Endodermal cell (in vitro differentiated cells): ENCODE measurements around the gene PRSS21. TPM values are rescaled to one million over a fixed set of nuclear protein-coding genes. Genes with fewer than 3 reads are reported as not detected.

Experiments
- DNase-seq: peaks from one replicate; pipeline ENCODE4 v3.0.0-alpha.2; 2017
- H3K27ac ChIP-seq: 2 replicates; pipeline ENCODE4 v1.5.1; 2013; ENCODE audit warnings: mild to moderate bottlenecking, low read depth, low read length, moderate library complexity
- H3K27me3 ChIP-seq: 2 replicates; pipeline ENCODE4 v1.6.1; 2013; ENCODE audit warnings: mild to moderate bottlenecking, low read length, moderate library complexity; ENCODE audit not compliant: insufficient read depth, control insufficient read depth, poor library complexity, severe bottlenecking
- H3K36me3 ChIP-seq: 2 replicates; pipeline ENCODE4 v1.7.0; 2013; ENCODE audit warnings: mild to moderate bottlenecking, low read length, moderate library complexity; ENCODE audit not compliant: control insufficient read depth, insufficient read depth
- H3K4me1 ChIP-seq: one replicate; pipeline ENCODE4 v1.7.0; 2013; ENCODE audit warnings: low read length; ENCODE audit not compliant: control insufficient read depth, insufficient read depth
- H3K4me3 ChIP-seq: 2 replicates; pipeline ENCODE4 v1.5.1; 2013; ENCODE audit warnings: mild to moderate bottlenecking, low read length, moderate library complexity
- H3K9ac ChIP-seq: 2 replicates; pipeline ENCODE4 v1.6.1; 2013; ENCODE audit warnings: mild to moderate bottlenecking, low read length, moderate library complexity; ENCODE audit not compliant: poor library complexity, severe bottlenecking; ENCODE audit errors: extremely low read depth
- H3K9me3 ChIP-seq: 2 replicates; pipeline ENCODE4 v1.6.1; 2013; ENCODE audit warnings: mild to moderate bottlenecking, low read length, moderate library complexity; ENCODE audit not compliant: control insufficient read depth
- H3K27ac Mint-ChIP-seq: 2 replicates; pipeline ENCODE4 v1.8.0; 2020; ENCODE audit warnings: mixed read lengths
- H3K27me3 Mint-ChIP-seq: 2 replicates; pipeline ENCODE4 v1.8.0; 2021; ENCODE audit warnings: mild to moderate bottlenecking, mixed read lengths; ENCODE audit not compliant: insufficient read depth
- H3K36me3 Mint-ChIP-seq: 2 replicates; pipeline ENCODE4 v1.8.0; 2020; ENCODE audit warnings: low read depth, mixed read lengths
- H3K4me1 Mint-ChIP-seq: 2 replicates; pipeline ENCODE4 v1.8.0; 2020; ENCODE audit warnings: mixed read lengths
- H3K4me3 Mint-ChIP-seq: 2 replicates; pipeline ENCODE4 v1.8.0; 2020; ENCODE audit warnings: mild to moderate bottlenecking, moderate library complexity, mixed read lengths
- H3K9me3 Mint-ChIP-seq: 2 replicates; pipeline ENCODE4 v1.8.0; 2020; ENCODE audit warnings: mild to moderate bottlenecking, mixed read lengths
- CTCF ChIP-seq: fragments of 200-600 bp; sonication (generic); conservative IDR thresholded peaks from 2 replicates; pipeline ENCODE4 v1.5.0; 2021; ENCODE audit warnings: antibody characterized with exemption, mild to moderate bottlenecking
- WGBS, 2 experiments: methylation state at CpG; one replicate each; pipeline versions ENCODE4 v1.1.5 to v1.1.7; 2013; ENCODE audit warnings: missing lambda C conversion rate in 2 of 2, mixed read lengths in 1 of 2; ENCODE audit not compliant: insufficient coverage in 1 of 2, insufficient read length in 1 of 2; 5-methylcytosine and 5-hydroxymethylcytosine counted together
- total RNA-seq, 2 donors: library from RNA; stranded (reverse); fragmentation: NEBNext Ultra II Directional in 1 of 2; extraction: Animal tissue kit (Norgen Biotek cat#: 25700) in 1 of 2; gene quantifications; 2 replicates in 1 of 2; 3 replicates in 1 of 2; pipeline ENCODE4 v1.2.1, GENCODE V29; 2021

PRSS21 gene
- total RNA-seq, 2 donors from 2014 or later: not detected

- Histone ChIP-seq H3K36me3 (no peaks in the 10 kb centered on the region), H3K9me3 (no peaks in the 10 kb centered on the region), H3K4me3 (no peak overlapping the region), H3K27ac (no peak overlapping the region), H3K9ac (no peak overlapping the region), H3K4me1 (peaks cover 4% of the 10 kb centered on the region), H3K27me3 (no peaks in the 10 kb centered on the region)
- no peak for TF ChIP-seq CTCF
- no peak overlapping the region for H3K27ac Mint-ChIP-seq
- H3K27me3 Mint-ChIP-seq: no peaks in the 10 kb centered on the region
- no peak overlapping the region for H3K4me3 Mint-ChIP-seq
- no peaks in the 10 kb centered on the region for H3K36me3 Mint-ChIP-seq
- peaks cover 9% of the 10 kb centered on the region for H3K4me1 Mint-ChIP-seq
- DNase-seq: no peak
- no peaks in the 10 kb centered on the region for H3K9me3 Mint-ChIP-seq
- WGBS, 2 experiments: 83 to 90% methylated on average over 13 to 15 of the region's 15 CpGs
These were observed 14.2 kb downstream of the PRSS21 start for GRCh38 chr16:2831203-2831602.

- Histone ChIP-seq H3K9ac (no peak overlapping the region), H3K4me1 (peaks cover 6% of the 10 kb centered on the region), H3K9me3 (no peaks in the 10 kb centered on the region), H3K36me3 (no peaks in the 10 kb centered on the region), H3K27ac (no peak overlapping the region), H3K27me3 (no peaks in the 10 kb centered on the region), H3K4me3 (no peak overlapping the region)
- Mint-ChIP-seq H3K4me1 (peaks cover 9% of the 10 kb centered on the region), H3K36me3 (no peaks in the 10 kb centered on the region), H3K9me3 (no peaks in the 10 kb centered on the region), H3K4me3 (no peak overlapping the region), H3K27me3 (no peaks in the 10 kb centered on the region), H3K27ac (no peak overlapping the region)
- no peak for DNase-seq
- no peak for TF ChIP-seq CTCF
- 81 to 87% methylated on average over 3 to 6 of the region's 7 CpGs for WGBS, 2 experiments
These were observed 16.7 kb downstream of the PRSS21 start for GRCh38 chr16:2833776-2834175.

- WGBS, 2 experiments: 91 to 100% methylated on average over 1 to 3 of the region's 3 CpGs
- Mint-ChIP-seq H3K27me3 (no peaks in the 10 kb centered on the region), H3K36me3 (no peaks in the 10 kb centered on the region), H3K4me1 (peaks cover 9% of the 10 kb centered on the region), H3K4me3 (no peak overlapping the region), H3K9me3 (no peaks in the 10 kb centered on the region), H3K27ac (no peak overlapping the region)
- Histone ChIP-seq H3K27me3 (no peaks in the 10 kb centered on the region), H3K9me3 (no peaks in the 10 kb centered on the region), H3K4me1 (peaks cover 6% of the 10 kb centered on the region), H3K9ac (no peak overlapping the region), H3K36me3 (no peaks in the 10 kb centered on the region), H3K27ac (no peak overlapping the region), H3K4me3 (no peak overlapping the region)
- DNase-seq: no peak
- no peak for TF ChIP-seq CTCF
These were observed 17.9 kb downstream of the PRSS21 start for GRCh38 chr16:2834968-2835367.
